HepG2 (cell line): ENCODE data around the gene LITAFD. TPM values are rescaled to one million over a fixed set of nuclear protein-coding genes. Genes with fewer than 3 reads are reported as not detected.

ENCODE experiments used
- ATAD3A ChIP-seq: sonication (generic); formaldehyde crosslinking; IDR thresholded peaks from 2 replicates; pipeline ENCODE4 v1.4.0; 2020; ENCODE audit warnings: missing genetic modification reagents
- ATF3 ChIP-seq: sonication (generic); formaldehyde crosslinking; IDR thresholded peaks from 2 replicates; pipeline ENCODE4 v1.4.0; 2020; ENCODE audit warnings: missing genetic modification reagents
- CAMTA2 ChIP-seq: sonication (generic); formaldehyde crosslinking; IDR thresholded peaks from 2 replicates; pipeline ENCODE4 v1.4.0; 2020; ENCODE audit warnings: mild to moderate bottlenecking, missing genetic modification reagents, borderline replicate concordance
- EHMT2 ChIP-seq: fragments of 200-600 bp; sonication (generic); IDR thresholded peaks from 2 replicates; pipeline ENCODE4 v1.7.0; 2017; ENCODE audit warnings: antibody characterized with exemption, low read depth, low read length, borderline replicate concordance
- GLI4 ChIP-seq: sonication (generic); formaldehyde crosslinking; IDR thresholded peaks from 2 replicates; pipeline ENCODE4 v1.5.1; 2020; ENCODE audit warnings: missing genetic modification reagents, mild to moderate bottlenecking, moderate library complexity, borderline replicate concordance
- HIVEP1 ChIP-seq: sonication (generic); formaldehyde crosslinking; IDR thresholded peaks from 2 replicates; pipeline ENCODE4 v1.4.0; 2020; ENCODE audit warnings: mild to moderate bottlenecking, missing genetic modification reagents
- HNRNPUL1 ChIP-seq: fragments of 200-400 bp; formaldehyde crosslinking; IDR thresholded peaks from 2 replicates; pipeline ENCODE4 v1.6.1; 2017; ENCODE audit warnings: low read depth, mild to moderate bottlenecking, low read length, moderate library complexity
- NR3C1 ChIP-seq: sonication (generic); formaldehyde crosslinking; IDR thresholded peaks from 2 replicates; pipeline ENCODE4 v1.4.0; 2020; ENCODE audit warnings: missing genetic modification reagents
- POLR2A ChIP-seq, 2 experiments: IDR thresholded peaks; 2 replicates each; pipeline ENCODE4 v1.6.1; 2011; ENCODE audit warnings: low read depth in 2 of 2, low read length in 2 of 2, mild to moderate bottlenecking in 1 of 2, moderate library complexity in 1 of 2; ENCODE audit not compliant: insufficient read depth in 1 of 2
- RAD51 ChIP-seq: fragments of 450-650 bp; IDR thresholded peaks from 2 replicates; pipeline ENCODE4 v1.6.1; 2016; ENCODE audit warnings: borderline replicate concordance
- RFX1 ChIP-seq: fragments of 450-650 bp; IDR thresholded peaks from 2 replicates; pipeline ENCODE4 v1.6.1; 2017
- RFXAP ChIP-seq: sonication (generic); formaldehyde crosslinking; IDR thresholded peaks from 2 replicates; pipeline ENCODE4 v1.4.0; 2020; ENCODE audit warnings: missing genetic modification reagents, borderline replicate concordance
- RXRA ChIP-seq: sonication (generic); formaldehyde crosslinking; IDR thresholded peaks from 2 replicates; pipeline ENCODE4 v1.5.1; 2020; ENCODE audit warnings: missing genetic modification reagents
- STAT5B ChIP-seq: sonication (generic); formaldehyde crosslinking; IDR thresholded peaks from 2 replicates; pipeline ENCODE4 v1.4.0; 2020; ENCODE audit warnings: missing genetic modification reagents
- TCF12 ChIP-seq, 2 experiments: fragments of 450-650 bp in 1 of 2; sonication (generic) in 1 of 2; formaldehyde crosslinking in 1 of 2; IDR thresholded peaks; 2 replicates each; pipeline versions ENCODE4 v1.6.1 to v1.8.0; 2017 to 2022; ENCODE audit warnings: antibody characterized with exemption in 1 of 2, mild to moderate bottlenecking in 1 of 2, missing genetic modification reagents in 1 of 2, moderate library complexity in 1 of 2
- ZBTB2 ChIP-seq: sonication (generic); formaldehyde crosslinking; IDR thresholded peaks from 2 replicates; pipeline ENCODE4 v1.8.0; 2022; ENCODE audit warnings: low read depth, missing genetic modification reagents
- ZNF296 ChIP-seq: sonication (generic); formaldehyde crosslinking; conservative IDR thresholded peaks from 2 replicates; pipeline ENCODE4 v1.5.0; 2020; ENCODE audit warnings: mild to moderate bottlenecking, missing genetic modification reagents
- ZNF33B ChIP-seq: sonication (generic); formaldehyde crosslinking; IDR thresholded peaks from 2 replicates; pipeline ENCODE4 v1.5.1; 2020; ENCODE audit warnings: mild to moderate bottlenecking, missing genetic modification reagents
- ZNF749 ChIP-seq: sonication (generic); formaldehyde crosslinking; IDR thresholded peaks from 2 replicates; pipeline ENCODE4 v1.8.0; 2022; ENCODE audit warnings: mild to moderate bottlenecking, missing genetic modification reagents, moderate library complexity, borderline replicate concordance
- ZSCAN31 ChIP-seq: sonication (generic); formaldehyde crosslinking; IDR thresholded peaks from 2 replicates; pipeline ENCODE4 v1.5.0; 2020; ENCODE audit warnings: low read depth, mild to moderate bottlenecking, missing genetic modification reagents
- polyA plus RNA-seq, 8 experiments: library from polyadenylated mRNA; depleted of rRNA in 3 of 8; stranded (reverse) in 7 of 8; unstranded in 1 of 8; fragments of >200 nt; fragmentation: Illumina TruSeq in 4 of 8; extraction: Trizol in 4 of 8; gene quantifications; 2 replicates each; pipeline versions ENCODE4 v1.2.1 to v1.2.3, GENCODE V29; 2011 to 2016; ENCODE audit warnings: low read depth in 4 of 8, missing spikeins in 1 of 8, mixed read lengths in 1 of 8; ENCODE audit not compliant: insufficient read depth in 1 of 8
- total RNA-seq, 5 experiments: library from RNA; depleted of rRNA; stranded (reverse); fragments of >200 nt; fragmentation: Illumina TruSeq; extraction: Trizol; gene quantifications; 2 replicates each; pipeline ENCODE4 v1.2.3, GENCODE V29; 2016; ENCODE audit warnings: low read depth in 1 of 5
- TF ChIP-seq, protein P1 (sequence below): sonication (generic); formaldehyde crosslinking; IDR thresholded peaks from 2 replicates; pipeline ENCODE4 v1.4.0; 2020; ENCODE audit warnings: missing genetic modification reagents
- TF ChIP-seq, protein P2 (sequence below): sonication (generic); formaldehyde crosslinking; IDR thresholded peaks from 2 replicates; pipeline ENCODE4 v1.8.1; 2023; ENCODE audit warnings: mild to moderate bottlenecking, missing genetic modification reagents

Gene LITAFD
- total and polyA plus RNA-seq, 2 of the 13 experiments (the other 11 are each of a cell fraction or from before 2014, with no cell fraction given), result not detected

- peak; percentile 99 for TF ChIP-seq HIVEP1 (CRISPR knock-in tag)
- TF ChIP-seq EHMT2, result no peak
- no peak for TF ChIP-seq HNRNPUL1
- TF ChIP-seq POLR2A (IDR thresholded peaks at IDR 0.05; ENCODE audit: insufficient read depth in 1 of 2, low read depth in 2 of 2, low read length in 2 of 2), result no peak; a peak in 1 of 4 replicates
- TF ChIP-seq ATF3 (CRISPR knock-in tag), result peak; percentile 78
- TF ChIP-seq RXRA (CRISPR knock-in tag), result peak; percentile 91; the same call in 1 of the 2 replicates
- peak; percentile 22; the same call in 1 of the 2 replicates for TF ChIP-seq ZBTB2 (CRISPR knock-in tag)
- peak; percentile 84; the same call in 1 of the 2 replicates for TF ChIP-seq ZNF749 (CRISPR knock-in tag)
- no peak for TF ChIP-seq TCF12 (IDR thresholded peaks at IDR 0.05)
- TF ChIP-seq TCF12 (CRISPR knock-in tag; IDR thresholded peaks at IDR 0.05), result peak; percentile 82
- peak; percentile 45 for TF ChIP-seq ZSCAN31 (CRISPR knock-in tag)
- no peak for TF ChIP-seq ZNF296 (CRISPR knock-in tag)
- TF ChIP-seq RFX1, result no peak
- TF ChIP-seq, protein P1, sequence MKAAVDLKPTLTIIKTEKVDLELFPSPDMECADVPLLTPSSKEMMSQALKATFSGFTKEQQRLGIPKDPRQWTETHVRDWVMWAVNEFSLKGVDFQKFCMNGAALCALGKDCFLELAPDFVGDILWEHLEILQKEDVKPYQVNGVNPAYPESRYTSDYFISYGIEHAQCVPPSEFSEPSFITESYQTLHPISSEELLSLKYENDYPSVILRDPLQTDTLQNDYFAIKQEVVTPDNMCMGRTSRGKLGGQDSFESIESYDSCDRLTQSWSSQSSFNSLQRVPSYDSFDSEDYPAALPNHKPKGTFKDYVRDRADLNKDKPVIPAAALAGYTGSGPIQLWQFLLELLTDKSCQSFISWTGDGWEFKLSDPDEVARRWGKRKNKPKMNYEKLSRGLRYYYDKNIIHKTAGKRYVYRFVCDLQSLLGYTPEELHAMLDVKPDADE, result no peak
- TF ChIP-seq CAMTA2 (CRISPR knock-in tag), result no peak
- no peak for TF ChIP-seq NR3C1 (CRISPR knock-in tag)
- TF ChIP-seq, protein P2, sequence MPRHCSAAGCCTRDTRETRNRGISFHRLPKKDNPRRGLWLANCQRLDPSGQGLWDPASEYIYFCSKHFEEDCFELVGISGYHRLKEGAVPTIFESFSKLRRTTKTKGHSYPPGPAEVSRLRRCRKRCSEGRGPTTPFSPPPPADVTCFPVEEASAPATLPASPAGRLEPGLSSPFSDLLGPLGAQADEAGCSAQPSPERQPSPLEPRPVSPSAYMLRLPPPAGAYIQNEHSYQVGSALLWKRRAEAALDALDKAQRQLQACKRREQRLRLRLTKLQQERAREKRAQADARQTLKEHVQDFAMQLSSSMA (CRISPR knock-in tag), result peak; percentile 29; the same call in 1 of the 2 replicates
- TF ChIP-seq GLI4 (CRISPR knock-in tag), result peak; percentile 66; the same call in 1 of the 2 replicates
- no peak for TF ChIP-seq RAD51
- TF ChIP-seq ATAD3A (CRISPR knock-in tag), result no peak
- TF ChIP-seq RFXAP, result peak; percentile 84
- TF ChIP-seq STAT5B, result no peak; the same call in 1 of the 2 replicates
- peak; percentile 85; the same call in 1 of the 2 replicates for TF ChIP-seq ZNF33B (CRISPR knock-in tag)
Measured at GRCh38 chr16:8859913-8860881, 22.0 kb upstream of the LITAFD start (continued).
